ENCODE results near the gene RASA3.

RASA3 gene

DNA sequence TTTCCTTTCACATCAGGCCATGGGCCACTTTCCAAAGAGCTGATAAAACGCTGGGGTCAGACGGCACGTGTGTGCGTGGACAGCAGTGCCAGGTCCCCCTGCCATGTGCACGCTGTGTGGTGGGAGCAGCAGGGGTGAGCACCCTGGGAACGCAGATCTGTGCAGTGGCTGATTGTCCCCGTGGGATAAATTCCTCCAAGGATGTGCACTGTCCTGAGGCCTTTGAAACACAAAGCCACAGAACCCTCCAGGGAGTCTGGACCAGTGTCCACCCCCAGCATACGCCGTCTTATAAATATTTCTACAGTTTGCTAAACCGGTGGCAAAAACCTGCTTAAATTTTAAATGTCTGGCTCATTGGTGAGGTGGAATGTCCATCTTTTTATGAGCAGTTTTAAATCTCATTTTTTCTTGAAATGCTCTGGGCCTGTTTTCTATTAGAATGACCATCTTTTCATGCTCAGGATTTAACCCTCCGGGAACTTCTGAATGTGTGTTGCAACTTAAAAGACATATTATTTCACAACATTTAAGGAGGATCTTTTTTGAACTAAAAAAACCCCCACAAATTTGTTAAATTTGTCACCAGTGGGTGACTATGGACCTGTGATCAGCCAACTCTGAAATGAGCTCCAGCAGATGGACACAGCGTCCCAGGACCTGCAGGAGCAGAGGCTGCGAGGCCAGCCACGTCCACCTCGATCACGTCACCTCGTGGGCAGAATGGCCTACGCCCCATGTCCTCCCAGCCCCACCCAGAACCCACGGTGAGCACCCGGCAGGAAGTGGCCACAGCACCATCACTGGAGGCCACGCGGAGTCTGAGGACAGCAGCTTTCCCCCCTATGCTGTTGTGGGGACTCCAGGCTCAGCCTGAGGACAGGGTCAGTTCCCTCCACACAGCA, 68.6 kb downstream of the RASA3 start:
- no peak for DNase-seq

DNA sequence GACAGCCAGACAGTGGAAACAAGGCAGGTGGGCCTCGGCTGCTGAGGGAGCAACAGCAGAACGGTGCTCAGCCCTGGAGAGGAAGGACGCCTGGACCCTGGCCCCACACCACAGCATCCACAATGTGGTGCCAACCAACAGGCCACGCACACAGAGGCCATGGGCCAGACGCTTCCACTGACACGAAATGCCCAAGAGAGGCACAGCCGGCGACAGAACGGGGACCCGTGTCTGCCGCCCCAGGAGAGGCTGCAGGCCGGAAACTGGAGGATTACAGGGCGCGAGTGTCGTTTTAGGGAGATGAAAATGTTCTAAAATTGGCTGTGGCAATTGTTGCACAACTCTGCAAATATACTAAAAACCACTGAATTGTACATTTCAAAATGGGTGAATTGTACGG, 69.7 kb downstream of the RASA3 start:
- DNase-seq: no peak

DNA sequence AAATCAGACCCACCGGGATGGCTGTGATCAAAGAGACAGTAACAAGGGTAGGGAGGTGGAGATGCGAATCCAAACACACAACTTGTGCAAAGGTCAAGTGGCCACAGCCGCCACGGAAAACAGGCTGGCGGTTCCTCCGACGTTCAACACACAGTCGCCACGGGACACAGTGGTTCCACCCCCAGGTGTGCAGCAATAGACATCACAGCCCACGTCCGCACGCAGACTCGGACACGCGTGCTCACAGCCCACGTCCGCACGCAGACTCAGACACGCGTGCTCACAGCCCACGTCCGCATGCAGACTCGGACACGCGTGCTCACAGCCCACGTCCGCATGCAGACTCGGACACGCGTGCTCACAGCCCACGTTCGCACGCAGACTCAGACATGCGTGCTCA, 70.1 kb downstream of the RASA3 start:
- DNase-seq: no peak

DNA sequence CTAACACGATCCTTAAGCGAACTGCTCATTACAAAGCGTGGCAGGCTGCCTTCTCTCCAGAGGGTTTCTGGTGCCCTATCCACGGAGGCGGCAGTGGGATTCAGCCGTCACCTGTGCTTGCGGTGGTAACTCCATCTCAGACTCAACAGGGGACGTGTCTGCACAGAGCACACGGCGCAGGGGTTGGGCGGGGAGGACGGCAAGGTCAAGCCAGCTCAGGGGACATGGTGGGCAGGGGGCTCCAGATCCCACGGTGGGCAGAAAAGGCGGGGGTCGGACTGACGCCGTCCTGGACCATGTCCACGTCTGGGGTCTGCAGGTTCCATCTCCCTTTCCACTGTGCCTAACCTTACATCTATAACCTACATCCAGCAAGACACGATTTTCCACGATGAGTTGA, 70.7 kb downstream of the RASA3 start:
- DNase-seq: no peak

DNA sequence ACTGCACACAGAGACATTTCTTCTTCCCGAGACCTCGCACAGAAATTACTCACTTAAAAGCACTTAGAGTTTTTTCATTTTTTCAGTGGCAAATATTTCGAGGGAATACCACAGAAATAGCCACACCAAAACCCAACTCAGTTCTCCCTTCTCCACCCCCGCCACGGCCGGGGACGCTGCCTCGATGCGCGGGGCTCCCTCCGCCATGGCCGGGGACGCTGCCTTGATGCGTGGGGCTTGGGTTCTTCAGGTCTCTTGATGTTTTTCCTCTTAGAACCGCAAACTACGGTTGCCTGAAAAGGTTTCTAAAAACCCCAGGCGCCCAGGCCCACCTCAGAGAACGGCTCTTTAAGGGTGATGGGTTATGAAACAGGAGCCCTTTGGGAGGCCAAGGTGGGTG, 71.4 kb downstream of the RASA3 start:
- no peak for DNase-seq

DNA sequence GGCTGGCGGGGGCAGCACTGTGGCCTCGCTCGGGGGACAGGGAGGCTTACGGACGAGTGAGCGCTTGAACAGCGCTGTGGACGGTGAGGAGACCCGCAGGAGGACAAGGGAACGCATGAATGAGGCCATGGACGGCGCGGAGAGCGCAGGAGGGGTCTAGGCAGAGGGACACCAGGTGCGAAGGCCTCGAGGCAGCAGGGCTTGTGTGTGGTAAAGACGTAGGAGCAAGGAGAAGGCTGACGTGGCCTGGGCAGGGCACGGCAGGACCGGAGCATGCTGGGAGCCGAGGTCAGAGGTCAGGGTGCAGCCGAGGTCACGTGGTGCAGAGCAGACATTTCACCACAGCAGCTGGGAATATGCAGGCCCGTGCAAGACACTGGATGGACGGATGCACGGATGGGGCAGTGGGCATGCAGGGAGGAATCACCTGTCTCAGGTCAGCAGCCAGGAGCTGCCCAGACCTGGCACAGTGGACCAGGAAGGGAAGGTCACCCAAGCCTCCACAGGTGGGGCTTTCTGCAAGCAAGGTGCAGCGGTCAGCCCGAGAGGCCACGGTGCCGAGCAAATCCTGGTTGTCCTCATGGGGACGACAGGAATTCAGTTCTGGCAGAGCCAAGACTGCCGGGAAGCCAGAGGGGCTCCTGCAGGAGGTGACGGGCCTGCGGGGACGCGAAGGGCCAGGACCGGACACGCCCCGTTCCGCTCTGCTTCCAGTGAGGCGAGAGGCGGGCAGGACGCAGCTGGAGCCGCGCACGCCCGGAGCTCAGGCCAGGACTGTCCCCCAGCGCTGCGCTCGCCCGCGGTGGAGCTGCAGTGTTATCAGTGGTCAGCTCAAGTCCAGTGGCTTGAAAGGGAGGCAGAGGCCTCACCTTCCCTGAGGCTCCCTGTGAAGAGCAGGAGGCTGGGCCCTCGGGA, 72.2 kb downstream of the RASA3 start:
- DNase-seq: no peak

DNA sequence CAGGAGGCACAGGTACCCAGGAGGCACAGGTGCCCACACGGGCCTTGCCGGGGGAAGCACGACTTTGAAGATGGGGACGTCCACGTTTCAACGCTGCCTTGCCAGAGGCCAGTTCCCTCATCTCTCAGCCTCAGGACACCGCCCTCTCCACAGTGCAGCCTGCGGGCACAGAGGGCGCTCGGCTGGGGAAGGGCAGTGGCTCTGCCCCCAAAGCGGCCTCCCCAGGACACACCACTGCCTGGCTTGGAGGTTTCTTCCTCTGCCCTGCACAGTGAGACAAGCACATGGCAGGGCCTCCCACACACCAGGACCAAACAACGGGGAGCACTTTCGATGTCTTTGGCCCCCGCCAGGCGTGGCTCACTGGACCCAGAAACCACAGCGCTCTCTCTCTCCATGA, 73.0 kb downstream of the RASA3 start:
- DNase-seq: no peak

DNA sequence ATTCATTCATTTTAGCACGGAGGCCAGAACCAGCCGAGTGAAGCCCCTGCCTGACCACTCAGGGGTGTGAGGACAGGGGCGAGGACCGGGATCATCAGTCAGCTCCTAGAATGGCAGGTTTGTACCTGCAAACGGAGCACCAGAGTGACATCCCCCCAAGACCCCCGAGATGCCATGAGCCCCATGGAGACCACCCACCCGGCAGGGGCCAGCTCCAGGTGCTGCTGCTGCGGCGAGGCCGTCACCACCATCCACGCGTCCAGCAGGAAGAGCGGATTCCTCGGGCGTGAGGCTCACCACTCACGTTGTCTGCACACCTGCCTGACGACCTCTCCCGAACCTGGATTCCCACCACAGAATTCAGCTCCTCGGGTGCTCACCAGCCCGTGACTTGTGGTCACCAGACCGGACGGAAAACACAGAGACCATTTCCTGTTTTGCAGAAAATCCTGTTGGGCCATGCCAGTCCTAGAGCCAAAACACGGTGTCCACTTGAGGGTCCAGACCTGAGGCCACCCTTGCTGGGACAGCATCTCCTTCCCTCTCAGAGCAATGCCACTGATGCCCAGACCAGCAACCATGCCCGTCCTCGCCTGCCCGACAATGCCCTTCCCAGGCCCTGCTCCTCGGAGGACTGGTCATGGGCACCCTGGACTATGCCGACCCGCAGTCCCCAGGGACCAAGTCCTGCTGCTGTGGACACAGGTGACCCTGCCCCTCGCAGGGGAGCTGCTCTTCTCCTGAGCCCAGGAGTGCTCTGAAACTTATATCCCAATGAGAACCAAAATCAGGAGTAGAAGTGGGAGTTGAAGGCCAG, 74.2 kb downstream of the RASA3 start:
- no peak for DNase-seq

DNA sequence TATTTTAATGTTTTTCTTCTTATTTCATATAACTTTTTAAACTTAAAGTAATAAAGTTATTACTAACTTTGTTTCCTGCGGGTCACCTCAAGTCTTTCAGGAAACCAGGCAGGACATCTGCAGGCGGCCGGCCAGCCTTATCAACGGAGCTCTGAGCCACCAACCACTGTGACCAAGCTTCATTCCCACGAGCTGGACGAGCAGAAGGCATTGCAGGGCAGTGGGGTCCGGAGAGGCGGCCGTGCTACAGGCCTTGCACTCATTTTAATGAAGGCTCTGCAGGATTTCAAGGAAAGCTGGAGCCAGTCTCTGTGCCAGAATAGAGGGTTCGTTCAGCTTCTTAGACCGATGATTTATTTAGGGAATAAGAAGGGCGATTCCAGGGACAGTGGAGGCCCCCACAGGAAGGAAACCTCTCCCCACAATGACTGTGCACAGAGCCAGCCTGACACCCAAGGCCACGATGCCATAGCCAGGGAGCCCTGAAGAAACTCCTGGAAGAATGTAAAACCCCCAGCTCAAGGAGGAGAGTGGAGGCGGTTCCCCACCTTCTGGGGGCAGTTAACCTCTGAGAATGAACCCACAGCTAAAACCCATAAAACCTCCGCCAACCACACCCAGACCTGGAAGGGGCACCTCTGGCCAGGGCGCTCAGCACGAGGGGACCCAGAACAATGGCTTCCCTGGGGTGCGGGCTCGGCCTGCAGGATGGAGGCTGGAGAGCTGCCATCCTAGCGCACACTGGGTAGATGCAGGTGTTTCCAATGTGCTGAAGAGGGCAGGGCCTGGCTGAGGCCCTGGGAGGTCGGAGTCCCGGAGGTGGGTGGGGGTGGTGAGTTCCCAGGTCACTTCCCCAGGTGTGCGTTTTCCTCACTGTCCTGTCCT, 75.0 kb downstream of the RASA3 start:
- no peak for DNase-seq

DNA sequence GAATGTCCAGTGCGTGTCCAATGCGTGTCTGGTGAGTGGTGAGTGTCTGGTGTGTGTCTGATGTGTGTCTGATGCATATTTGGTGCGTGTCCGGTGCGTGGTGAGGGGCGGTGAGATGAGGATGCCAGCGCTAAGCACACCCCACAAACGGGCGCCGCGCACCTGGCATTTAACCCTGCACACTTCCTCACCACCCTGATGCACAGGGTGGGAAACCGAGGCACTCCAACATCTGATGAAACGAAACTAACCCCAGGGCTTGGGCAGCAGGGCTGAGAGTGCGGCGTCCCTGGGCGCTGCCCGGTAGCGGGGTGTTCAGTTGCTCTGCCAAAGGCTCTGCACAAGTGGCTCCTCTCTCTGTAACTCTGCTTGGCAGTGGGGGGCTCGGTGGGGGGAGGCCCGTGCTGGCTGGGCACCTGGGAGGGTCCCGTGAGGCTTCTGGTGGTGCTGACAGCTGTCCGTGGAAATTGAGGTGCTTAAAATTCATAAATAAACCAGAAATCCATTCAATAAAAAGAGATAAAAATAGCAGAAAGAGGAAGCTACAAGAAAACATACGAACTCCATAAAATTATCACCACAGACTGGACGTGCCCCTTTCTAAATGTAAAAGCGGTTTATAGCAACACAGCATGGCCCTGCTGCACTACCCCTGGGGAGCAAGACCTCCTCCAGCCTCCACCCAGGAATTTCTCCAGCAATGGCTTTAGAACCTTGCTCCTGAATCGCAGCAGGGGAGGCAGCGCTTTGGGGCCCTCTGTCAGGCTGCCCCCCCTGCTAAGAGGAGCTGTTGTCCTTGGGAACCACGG, 76.0 kb downstream of the RASA3 start:
- DNase-seq: no peak

DNA sequence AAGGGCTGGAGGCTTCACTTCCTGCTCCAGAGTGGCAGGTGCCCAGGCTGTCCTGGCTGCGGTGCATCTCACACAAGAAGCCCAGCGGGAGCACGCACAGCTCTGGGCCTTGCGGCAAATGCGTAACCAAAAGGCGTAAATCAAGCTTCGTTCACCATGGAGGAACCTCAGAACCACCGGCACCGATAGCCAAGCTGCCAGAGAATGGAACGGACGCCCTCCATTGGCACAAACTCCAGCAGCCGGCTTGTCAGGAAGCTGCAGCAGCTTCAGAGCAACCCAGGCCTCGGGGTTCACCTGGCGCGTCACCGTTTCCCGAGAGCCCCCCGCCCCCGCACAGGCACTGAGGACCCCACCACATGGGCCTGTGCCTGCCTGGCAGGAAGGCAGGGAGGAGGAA, 76.7 kb downstream of the RASA3 start:
- no peak for DNase-seq

DNA sequence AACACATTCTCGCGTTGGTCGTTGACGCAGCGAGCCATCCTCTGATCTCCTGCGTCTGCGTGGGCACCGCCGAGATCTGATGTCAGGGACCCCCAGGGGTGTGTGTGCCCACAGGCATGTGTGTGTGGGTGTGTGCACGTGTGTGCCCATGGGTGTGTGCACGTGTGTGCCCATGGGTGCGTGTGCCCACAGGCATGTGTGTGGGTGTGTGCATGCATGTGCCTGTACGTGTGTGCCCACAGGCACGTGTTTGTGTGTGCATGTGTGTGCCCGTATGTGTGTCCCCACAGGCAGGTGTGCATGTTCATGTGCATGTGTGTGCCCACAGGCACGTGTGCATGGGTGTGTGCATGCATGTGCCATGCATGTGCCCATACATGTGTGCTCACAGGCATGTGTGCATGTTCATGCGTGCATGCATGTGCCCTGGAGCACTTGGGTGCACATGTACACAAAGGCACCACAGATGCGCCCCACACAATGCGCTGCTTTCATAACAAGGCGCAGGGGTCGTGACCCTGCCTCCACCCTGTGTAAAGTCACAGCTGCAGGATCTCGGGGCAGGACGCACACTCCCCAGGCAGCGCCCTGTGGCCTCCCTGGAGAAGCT, 77.5 kb downstream of the RASA3 start:
- no peak for DNase-seq

DNA sequence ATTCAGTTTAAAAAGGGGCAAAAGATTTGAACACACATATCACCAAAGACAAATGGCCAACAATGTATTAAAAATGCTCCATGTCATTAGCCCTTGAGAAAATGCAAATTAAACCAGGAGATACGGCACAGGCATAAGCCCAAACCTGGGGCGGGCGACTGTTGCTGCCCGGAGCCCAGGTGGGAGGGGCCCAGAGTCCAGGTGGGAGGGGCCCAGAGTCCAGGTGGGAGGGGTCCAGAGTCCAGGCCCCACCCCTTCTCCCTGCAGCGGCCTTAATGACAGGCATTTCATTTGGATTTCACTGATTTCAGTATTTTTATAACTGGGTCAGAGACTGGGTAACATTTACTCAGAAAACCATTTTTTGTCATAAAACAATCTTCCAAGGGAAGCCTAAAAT, 78.2 kb downstream of the RASA3 start:
- no peak for DNase-seq

DNA sequence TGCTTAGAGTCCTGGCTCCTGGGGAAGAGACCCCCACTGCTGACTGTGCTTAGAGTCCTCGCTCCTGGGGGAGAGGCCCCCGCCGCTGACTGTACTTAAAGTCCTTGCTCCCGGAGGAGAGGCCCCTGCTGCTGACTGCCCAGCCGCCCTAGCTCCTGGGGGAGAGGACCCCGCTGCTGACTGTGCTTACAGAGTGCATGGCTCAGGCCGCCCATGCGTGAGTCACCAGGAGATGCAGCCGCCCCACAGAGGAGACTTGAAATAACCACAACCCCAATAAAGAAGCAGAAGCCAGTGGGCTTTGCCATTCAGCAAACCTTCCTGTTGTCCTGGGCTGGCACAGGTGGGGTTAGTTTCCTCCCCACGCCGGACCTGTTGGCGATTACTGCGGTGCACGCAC, 79.4 kb downstream of the RASA3 start:
- DNase-seq: peak; percentile 70

DNA sequence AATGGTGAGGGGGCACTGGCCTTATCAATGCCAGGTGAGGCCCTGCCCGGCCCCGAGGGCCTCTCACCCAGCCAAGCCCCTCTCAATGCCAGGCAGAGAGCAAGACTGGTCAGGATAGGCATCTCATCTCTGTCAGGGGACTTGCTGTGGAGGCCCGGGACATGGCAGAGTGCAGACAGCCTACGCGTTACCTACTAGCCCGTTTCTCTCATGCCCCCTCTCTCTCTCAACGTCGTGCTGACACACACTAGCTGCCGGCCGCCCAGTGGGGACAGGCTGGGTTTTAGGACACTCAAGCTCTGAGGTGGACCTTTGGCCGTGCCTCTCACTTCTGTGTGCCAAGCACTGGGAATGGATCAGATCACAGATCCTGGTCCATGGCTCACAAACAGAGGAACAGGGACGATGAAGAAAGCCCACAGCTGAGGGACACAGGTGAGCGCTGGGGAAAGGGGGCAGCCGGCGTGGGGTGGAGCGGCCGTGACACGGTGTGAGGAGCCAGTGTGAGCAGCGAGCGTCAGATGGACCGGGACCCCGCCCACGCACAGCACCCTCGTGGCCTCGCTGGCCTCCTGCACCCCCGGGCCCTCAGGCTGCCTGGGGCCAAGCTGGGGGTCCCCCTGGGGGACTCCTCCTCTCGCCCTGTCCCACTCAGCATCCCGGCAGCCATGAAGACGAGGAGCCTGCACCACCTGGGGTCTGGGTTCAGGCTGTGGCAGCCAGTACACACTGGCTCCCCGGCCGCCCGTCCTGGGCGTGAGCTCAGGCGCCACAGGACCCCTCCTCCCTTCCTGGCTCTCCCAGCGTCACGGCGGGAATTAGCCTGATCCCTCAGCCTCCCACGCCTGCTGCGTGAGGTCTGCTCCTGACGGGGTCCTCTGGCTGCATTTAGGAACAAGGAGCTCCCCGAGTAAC, 81.6 kb downstream of the RASA3 start:
- no peak for DNase-seq

DNA sequence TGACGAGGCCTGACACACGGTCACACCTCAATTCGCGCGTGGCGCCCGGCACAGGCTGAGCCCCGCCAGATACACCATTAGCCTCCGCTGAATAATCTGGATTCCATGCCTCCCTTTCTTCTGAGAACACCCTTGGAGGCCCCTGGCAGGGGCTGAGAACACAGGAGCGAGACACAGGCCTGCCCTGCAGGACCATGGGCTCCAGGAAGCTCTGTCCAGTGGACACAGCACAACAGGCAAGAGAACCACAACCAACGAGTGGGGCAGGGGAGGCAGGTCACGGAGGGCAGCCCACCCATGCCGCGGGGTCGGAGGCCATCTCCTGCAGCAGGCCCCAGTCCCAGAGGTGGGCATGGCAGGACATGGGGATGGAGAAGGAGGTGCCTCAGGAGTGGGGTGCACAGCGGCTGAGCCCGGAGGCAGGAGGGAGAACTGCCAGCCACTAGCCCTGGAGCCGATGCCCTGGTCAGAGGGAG, 82.8 kb downstream of the RASA3 start:
- DNase-seq: no peak

DNA sequence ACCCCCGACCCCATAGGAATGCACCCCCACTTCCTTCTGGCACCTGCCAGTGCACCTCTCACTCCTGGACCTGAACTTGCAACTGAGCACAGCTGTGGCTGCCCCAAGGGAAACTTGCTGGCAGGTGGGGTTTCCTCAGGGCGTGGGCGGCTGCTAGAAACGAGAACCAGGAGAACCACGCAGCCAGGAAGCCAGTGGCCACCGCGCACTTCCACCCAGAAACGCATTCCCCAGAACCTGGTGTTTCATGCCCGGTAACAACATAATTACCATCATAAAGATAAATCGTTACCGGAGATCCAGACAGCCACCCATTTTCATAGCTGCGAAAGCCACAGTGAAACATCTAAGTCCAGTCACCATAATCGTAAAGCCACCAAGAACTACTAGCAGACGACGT, 83.4 kb downstream of the RASA3 start:
- no peak for DNase-seq

DNA sequence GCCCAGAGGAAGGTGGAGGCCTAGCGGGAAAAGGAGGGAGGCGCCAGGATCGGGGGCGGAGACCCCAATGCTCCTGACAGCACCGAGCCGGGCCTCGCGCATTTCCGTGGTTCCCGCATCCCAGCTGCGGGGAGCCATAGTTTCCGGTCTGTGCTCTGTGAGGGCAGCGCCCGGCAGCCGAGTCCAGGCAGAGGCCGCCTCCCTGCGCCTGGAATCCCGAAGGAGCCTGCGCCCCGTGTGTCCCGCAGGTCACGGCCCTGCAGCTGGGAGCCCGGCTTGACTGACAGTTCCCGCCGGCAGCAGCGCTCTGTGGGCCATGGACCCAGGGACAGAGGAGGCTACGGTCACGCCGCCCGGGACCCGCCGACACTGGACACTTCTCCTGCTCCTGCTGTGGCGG, 84.0 kb downstream of the RASA3 start:
- DNase-seq: no peak

DNA sequence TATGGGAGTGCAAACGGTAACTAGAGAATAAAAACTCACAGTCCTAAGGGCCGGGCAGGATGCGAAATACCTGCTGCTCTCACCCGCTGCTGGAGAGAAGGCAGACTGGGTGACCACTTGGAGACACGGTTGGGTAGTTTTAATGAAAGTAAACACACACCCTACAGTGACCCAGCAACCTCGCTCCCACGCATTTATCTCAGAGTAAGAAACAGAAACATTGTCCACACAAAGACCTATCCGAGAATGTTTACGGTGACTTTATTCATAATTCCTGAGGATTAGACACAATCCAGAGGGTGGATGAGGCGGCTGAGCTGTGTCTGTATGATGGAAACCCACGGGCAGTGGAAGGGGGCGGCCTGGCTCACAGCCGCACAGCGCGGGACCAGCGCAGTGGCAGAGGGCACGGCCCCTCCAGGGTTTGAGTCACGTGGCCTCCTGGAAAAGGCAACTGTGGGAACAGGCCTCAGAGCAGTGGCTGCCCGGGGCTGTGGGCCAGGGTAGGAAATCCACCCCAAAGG, 85.0 kb downstream of the RASA3 start:
- no peak for DNase-seq
